Transverse colon (tissue), 4 donors: ENCODE data around the gene TNFRSF19. TPM values are rescaled to one million over a fixed set of nuclear protein-coding genes. Genes with fewer than 3 reads are reported as not detected.

Experiments
- DNase-seq: peaks from one replicate; pipeline ENCODE4 v3.0.0-alpha.2; 2019
- H3K27ac ChIP-seq, 4 donors: fragments of 200-600 bp; sonication (generic); 2 replicates each; pipeline ENCODE4 v1.5.1; 2016 to 2018; ENCODE audit warnings: inconsistent platforms in 4 of 4
- H3K27me3 ChIP-seq: fragments of 200-600 bp; sonication (generic); 2 replicates; pipeline ENCODE4 v1.5.1; 2017; ENCODE audit warnings: inconsistent platforms
- H3K36me3 ChIP-seq, 4 donors: fragments of 200-600 bp; sonication (generic); 2 replicates each; pipeline ENCODE4 v1.5.1; 2017 to 2019; ENCODE audit warnings: inconsistent platforms in 4 of 4
- H3K4me1 ChIP-seq, 4 donors: fragments of 200-600 bp; sonication (generic); 2 replicates each; pipeline ENCODE4 v1.5.1; 2017 to 2020; ENCODE audit warnings: inconsistent platforms in 4 of 4
- H3K4me3 ChIP-seq, 4 donors: fragments of 200-600 bp; sonication (generic); 1 replicate in 1 of 4; 2 replicates in 3 of 4; pipeline versions ENCODE4 v1.5.1 to v1.6.1; 2017 to 2019; ENCODE audit warnings: inconsistent platforms in 4 of 4
- H3K9me3 ChIP-seq, 2 donors: fragments of 200-600 bp; sonication (generic); 2 replicates each; pipeline ENCODE4 v1.5.1; 2017 to 2019; ENCODE audit warnings: inconsistent platforms in 2 of 2
- CTCF ChIP-seq, 5 experiments: fragments of 200-600 bp in 3 of 5; fragments of 450-650 bp in 2 of 5; sonication (generic) in 3 of 5; IDR thresholded peaks; 1 replicate in 2 of 5; 2 replicates in 3 of 5; pipeline ENCODE4 v1.5.1; 2016 to 2017; ENCODE audit warnings: antibody characterized with exemption in 5 of 5, inconsistent platforms in 3 of 5, mild to moderate bottlenecking in 2 of 5, moderate library complexity in 1 of 5
- EP300 ChIP-seq: sonication (generic); formaldehyde crosslinking; IDR thresholded peaks from one replicate; pipeline ENCODE4 v1.6.1; 2017; ENCODE audit warnings: antibody characterized with exemption, low read depth
- POLR2A ChIP-seq: fragments of 450-650 bp; IDR thresholded peaks from one replicate; pipeline ENCODE4 v1.6.1; 2016; ENCODE audit warnings: antibody characterized with exemption, mild to moderate bottlenecking, moderate library complexity
- POLR2AphosphoS5 ChIP-seq, 3 donors: sonication (generic); formaldehyde crosslinking; IDR thresholded peaks; one replicate each; pipeline ENCODE4 v1.6.1; 2016; ENCODE audit warnings: antibody characterized with exemption in 3 of 3
- WGBS, 2 donors: methylation state at CpG; one replicate each; pipeline ENCODE4 v1.1.5; 2018; ENCODE audit warnings: low coverage in 1 of 2; 5-methylcytosine and 5-hydroxymethylcytosine counted together
- in situ Hi-C, 4 donors: fragments of 200-750 bp; cut with MboI; loops; one replicate each; pipeline versions ENCODE4 v1.15.0 to v1.15.1; 2017; ENCODE audit warnings: low sequenced_read_pairs in 3 of 4, low pct_ligation_motif_present in 1 of 4, low pct_unique_long_range_greater_than_20kb in 1 of 4
- intact Hi-C: fragments of 100-400 bp; cut with DNase I; formaldehyde crosslinking; loops from one replicate; pipeline ENCODE4 v1.15.1; 2023; ENCODE audit warnings: low total_unique reads
- total RNA-seq, 4 donors: library from RNA; depleted of rRNA; stranded (reverse); fragments of >200 nt; gene quantifications; one replicate each; pipeline ENCODE4 v1.1.0, GENCODE V29; 2016

TNFRSF19 gene
- total RNA-seq, 4 donors from 2014 or later = 0.80 to 1.3 (median 0.96) TPM; not detected in 1

- TF ChIP-seq POLR2A = no peak
- no peak for TF ChIP-seq CTCF (IDR thresholded peaks at IDR 0.05)
- TF ChIP-seq POLR2AphosphoS5 (IDR thresholded peaks at IDR 0.05) = no peak
- TF ChIP-seq EP300 = no peak
- 72 to 78% methylated on average over 5 to 10 of the region's 10 CpGs for WGBS, 2 donors
- Histone ChIP-seq H3K9me3 (peaks cover 5 to 6% of the 10 kb centered on the region in 2 donors), H3K4me1 (no peaks in the 10 kb centered on the region), H3K4me3 (no peak overlapping the region), H3K36me3 (no peaks in the 10 kb centered on the region), H3K27me3 (no peaks in the 10 kb centered on the region), H3K27ac (no peak overlapping the region)
- in situ Hi-C loops (no loop called here), intact Hi-C loops (no loop called here)
- DNase-seq = no peak
Measured at GRCh38 chr13:23680845-23681669, 110.8 kb downstream of the TNFRSF19 start.

GRCh38 chr13:23683084-23683483, 112.9 kb downstream of the TNFRSF19 start:
- no peaks in the 10 kb centered on the region for H3K36me3 ChIP-seq
- 54 to 80% methylated on average over 1 to 4 of the region's 4 CpGs for WGBS, 2 donors
- TF ChIP-seq POLR2AphosphoS5 (IDR thresholded peaks at IDR 0.05) (no peak), EP300 (no peak), CTCF (IDR thresholded peaks at IDR 0.05) (no peak), POLR2A (no peak)
- no peak overlapping the region for H3K4me3 ChIP-seq
- no peak for DNase-seq
- in situ Hi-C loops = no loop called here
- no peak overlapping the region for H3K27ac ChIP-seq
- H3K9me3 ChIP-seq = peaks cover 5 to 6% of the 10 kb centered on the region in 2 donors
- intact Hi-C loops = no loop called here
- no peaks in the 10 kb centered on the region for H3K27me3 ChIP-seq
- H3K4me1 ChIP-seq = no peaks in the 10 kb centered on the region

- H3K27ac ChIP-seq = no peak overlapping the region
Measured at GRCh38 chr13:23684647-23685046, 114.4 kb downstream of the TNFRSF19 start.

GRCh38 chr13:23685416-23685815, 115.2 kb downstream of the TNFRSF19 start:
- no peaks in the 10 kb centered on the region for H3K36me3 ChIP-seq
- in situ Hi-C loops = no loop called here
- intact Hi-C loops = no loop called here
- no peak overlapping the region for H3K4me3 ChIP-seq
- peaks cover 5 to 6% of the 10 kb centered on the region in 2 donors for H3K9me3 ChIP-seq
- no peaks in the 10 kb centered on the region for H3K4me1 ChIP-seq
- WGBS, 2 donors = 81 to 88% methylated on average over 1 of the region's 1 CpG
- no peak for DNase-seq
- H3K27me3 ChIP-seq = no peaks in the 10 kb centered on the region
- TF ChIP-seq POLR2A (no peak), POLR2AphosphoS5 (IDR thresholded peaks at IDR 0.05) (no peak), EP300 (no peak)
- no peak overlapping the region for H3K27ac ChIP-seq

More at GRCh38 chr13:23684647-23685046, 114.4 kb downstream of the TNFRSF19 start:
- no peaks in the 10 kb centered on the region for H3K36me3 ChIP-seq
- in situ Hi-C loops = no loop called here
- TF ChIP-seq POLR2A (no peak), POLR2AphosphoS5 (IDR thresholded peaks at IDR 0.05) (no peak), CTCF (IDR thresholded peaks at IDR 0.05) (no peak), EP300 (no peak)
- intact Hi-C loops = no loop called here
- H3K27me3 ChIP-seq = no peaks in the 10 kb centered on the region
- no peak for DNase-seq
- peaks cover 5 to 6% of the 10 kb centered on the region in 2 donors for H3K9me3 ChIP-seq
- no peaks in the 10 kb centered on the region for H3K4me1 ChIP-seq
- 88% methylated on average over 2 of the region's 2 CpGs for WGBS, 2 donors
- no peak overlapping the region for H3K4me3 ChIP-seq
